ENCODE measurements around the gene FOSB. TPM values are rescaled to one million over a fixed set of nuclear protein-coding genes. Genes with fewer than 3 reads are reported as not detected.

Gene FOSB
- total and polyA plus RNA-seq, 9 of the 15 experiments (the other 6 are each of a cell fraction or from before 2014, with no cell fraction given) = 0.11 to 2.7 (median 0.73) TPM

GRCh38 chr19:45492627-45493470, 25.1 kb downstream of the FOSB start (continued):
- TF ChIP-seq CCNT2 (IDR thresholded peaks at IDR 0.05; ENCODE audit: borderline replicate concordance, extremely low read depth, insufficient read length, low read depth, low read length) (peak; percentile 16), ZNF766 (CRISPR knock-in tag; conservative IDR thresholded peaks at IDR 0.05) (0 out of 2 replicates have a peak, but pooled peaks have one; percentile 45), ZBED1 (IDR thresholded peaks at IDR 0.05) (no peak), HMG20A (CRISPR knock-in tag; conservative IDR thresholded peaks at IDR 0.05) (no peak), ZSCAN29 (IDR thresholded peaks at IDR 0.05) (no peak), SRF (CRISPR knock-in tag; IDR thresholded peaks at IDR 0.05) (peak in 1 of 2 experiments; percentile 84; a peak in 2 of 4 replicates), ZNF263 (CRISPR knock-in tag; IDR thresholded peaks at IDR 0.05; ENCODE audit: borderline replicate concordance) (peak; percentile 84), ZNF311 (CRISPR knock-in tag; IDR thresholded peaks at IDR 0.05) (no peak), BRCA1 (IDR thresholded peaks at IDR 0.05) (no peak), BRCA1 (CRISPR knock-in tag; IDR thresholded peaks at IDR 0.05) (no peak), DLX4 (CRISPR knock-in tag; IDR thresholded peaks at IDR 0.05) (no peak), SMARCB1 (IDR thresholded peaks at IDR 0.05; ENCODE audit: insufficient read length, low read depth) (no peak), HCFC1 (IDR thresholded peaks at IDR 0.05; ENCODE audit: low read depth, low read length) (0 out of 2 replicates have a peak, but pooled peaks have one; percentile 8), C11orf30 (IDR thresholded peaks at IDR 0.05; ENCODE audit: low read depth) (no peak), ZNF445 (CRISPR knock-in tag; IDR thresholded peaks at IDR 0.05; ENCODE audit: low read depth) (no peak), CHD2 (IDR thresholded peaks at IDR 0.05; ENCODE audit: low read depth, low read length) (0 out of 2 replicates have a peak, but pooled peaks have one; percentile 27), MCM3 (IDR thresholded peaks at IDR 0.05) (no peak), ZNF232 (CRISPR knock-in tag; IDR thresholded peaks at IDR 0.05) (no peak), ZFP1 (CRISPR knock-in tag; IDR thresholded peaks at IDR 0.05) (no peak), ZNF224 (CRISPR knock-in tag; IDR thresholded peaks at IDR 0.05) (no peak), CBX5 (IDR thresholded peaks at IDR 0.05; ENCODE audit: borderline replicate concordance, low read depth) (no peak), YY1 (IDR thresholded peaks at IDR 0.05; ENCODE audit: borderline replicate concordance in 1 of 3, control insufficient read depth in 1 of 3, extremely low read depth in 1 of 3, insufficient read depth in 3 of 3, insufficient read length in 1 of 3, insufficient replicate concordance in 2 of 3, low read depth in 1 of 3, low read length in 2 of 3) (peak in 1 of 3 experiments; percentile 36), TAF9B (IDR thresholded peaks at IDR 0.05; ENCODE audit: partially characterized antibody) (no peak), CEBPB (tag; IDR thresholded peaks at IDR 0.05) (no peak)
- TF ChIP-seq, protein P1, sequence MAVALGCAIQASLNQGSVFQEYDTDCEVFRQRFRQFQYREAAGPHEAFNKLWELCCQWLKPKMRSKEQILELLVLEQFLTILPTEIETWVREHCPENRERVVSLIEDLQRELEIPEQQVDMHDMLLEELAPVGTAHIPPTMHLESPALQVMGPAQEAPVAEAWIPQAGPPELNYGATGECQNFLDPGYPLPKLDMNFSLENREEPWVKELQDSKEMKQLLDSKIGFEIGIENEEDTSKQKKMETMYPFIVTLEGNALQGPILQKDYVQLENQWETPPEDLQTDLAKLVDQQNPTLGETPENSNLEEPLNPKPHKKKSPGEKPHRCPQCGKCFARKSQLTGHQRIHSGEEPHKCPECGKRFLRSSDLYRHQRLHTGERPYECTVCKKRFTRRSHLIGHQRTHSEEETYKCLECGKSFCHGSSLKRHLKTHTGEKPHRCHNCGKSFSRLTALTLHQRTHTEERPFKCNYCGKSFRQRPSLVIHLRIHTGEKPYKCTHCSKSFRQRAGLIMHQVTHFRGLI (CRISPR knock-in tag; IDR thresholded peaks at IDR 0.05) = no peak
- TF ChIP-seq, protein P2, sequence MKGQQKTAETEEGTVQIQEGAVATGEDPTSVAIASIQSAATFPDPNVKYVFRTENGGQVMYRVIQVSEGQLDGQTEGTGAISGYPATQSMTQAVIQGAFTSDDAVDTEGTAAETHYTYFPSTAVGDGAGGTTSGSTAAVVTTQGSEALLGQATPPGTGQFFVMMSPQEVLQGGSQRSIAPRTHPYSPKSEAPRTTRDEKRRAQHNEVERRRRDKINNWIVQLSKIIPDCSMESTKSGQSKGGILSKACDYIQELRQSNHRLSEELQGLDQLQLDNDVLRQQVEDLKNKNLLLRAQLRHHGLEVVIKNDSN (CRISPR knock-in tag; IDR thresholded peaks at IDR 0.05) = peak; percentile 39; the same call in 1 of the 2 replicates
